Fibroblast of the aortic adventitia (primary cell): ENCODE measurements around the gene SMR3A. TPM values are rescaled to one million over a fixed set of nuclear protein-coding genes. Genes with fewer than 3 reads are reported as not detected.

ENCODE experiments used
- total RNA-seq: library from RNA; depleted of rRNA; stranded (reverse); fragments of >200 nt; gene quantifications from 2 replicates; pipeline ENCODE4 v1.2.3, GENCODE V29; 2012; ENCODE audit warnings: low replicate concordance

SMR3A gene
- total RNA-seq, 1 donor = not detected

Other genes with a start within 250 kb of the SMR3A start
- not detected in 2 replicates for gene PRR27, start 206.5 kb upstream of the SMR3A start, total RNA-seq
- gene ODAM, start 165.0 kb upstream of the SMR3A start, total RNA-seq = not detected in 2 replicates
- not detected in 2 replicates for gene FDCSP, start 134.6 kb upstream of the SMR3A start, total RNA-seq
- gene CSN3, start 118.2 kb upstream of the SMR3A start, total RNA-seq = not detected in 2 replicates
- not detected in 2 replicates for gene CABS1, start 25.8 kb upstream of the SMR3A start, total RNA-seq
- gene SMR3B, start 22.4 kb downstream of the SMR3A start, total RNA-seq = not detected in 2 replicates
- gene OPRPN, start 37.2 kb downstream of the SMR3A start, total RNA-seq = not detected in 2 replicates
- gene MUC7, start 111.4 kb downstream of the SMR3A start, total RNA-seq = not detected in 2 replicates
- gene AMTN, start 157.8 kb downstream of the SMR3A start, total RNA-seq = not detected in 2 replicates
- not detected in 2 replicates for gene AMBN, start 231.5 kb downstream of the SMR3A start, total RNA-seq